K562 (cell line): ENCODE results near the gene ZNF41. TPM values are rescaled to one million over a fixed set of nuclear protein-coding genes. Genes with fewer than 3 reads are reported as not detected.
A peak's percentile ranks its signal among the peaks of the same experiment; 100 is the strongest.

Experiments used
- ATAC-seq: fragments of 200-7000 bp; cut with Tn5 transposase; 3 replicates; pipeline ENCODE4 v1.9.1; 2020; ENCODE audit warnings: moderate library complexity
- BruUV-seq: library from RNA; stranded (reverse); fragments of 400-500 nt; replicated peaks from 2 replicates; lab custom pipeline; 2021; lab: Mats Ljungman, UMichigan
- CTCF ChIA-PET: fragments of 300-600 bp; formaldehyde crosslinking; extraction: SDS; loops from one replicate; lab custom pipeline; 2021; ENCODE audit warnings: low intra/inter-chr PET ratio; lab: Yijun Ruan, JAX
- POLR2A ChIA-PET: fragments of 300-600, 350-650 bp; sonication (Branson Sonifier 250); formaldehyde crosslinking; extraction: SDS; loops from one replicate; lab custom pipeline; 2021; ENCODE audit warnings: antibody characterized with exemption, inconsistent platforms; lab: Yijun Ruan, JAX
- DNase-seq, 4 experiments: peaks; one replicate each; pipeline versions ENCODE4 v3.0.0 to v3.0.0-alpha.2; 2011 to 2018; ENCODE audit warnings: low spot score in 3 of 4, mixed read lengths in 3 of 4; ENCODE audit errors: extremely low read depth in 1 of 4
- FAIRE-seq: peaks from 2 replicates; lab custom pipeline; 2011; peaks lifted over from hg19 to GRCh38; lab: Jason Lieb, UNC
- H2AFZ ChIP-seq: 2 replicates; pipeline ENCODE4 v1.6.0; 2011; ENCODE audit warnings: low read depth, low read length, control low read depth, inconsistent platforms
- H3K27ac ChIP-seq: fragments of 200-600 bp; 3 replicates; pipeline ENCODE4 v1.8.0; 2011; ENCODE audit warnings: low read depth, mild to moderate bottlenecking, control low read depth, inconsistent platforms, low read length, moderate library complexity, mixed read lengths; ENCODE audit errors: extremely low read depth
- H3K27me3 ChIP-seq, 2 experiments: fragments of 300-600 bp in 1 of 2; 2 replicates in 1 of 2; 3 replicates in 1 of 2; pipeline versions ENCODE4 v1.6.0 to v1.8.0; 2011; ENCODE audit warnings: inconsistent platforms in 2 of 2, low read length in 2 of 2, mild to moderate bottlenecking in 1 of 2, mixed read lengths in 1 of 2, moderate library complexity in 1 of 2; ENCODE audit not compliant: control insufficient read depth in 2 of 2, insufficient read depth in 2 of 2
- H3K36me3 ChIP-seq: fragments of 300-600 bp; 3 replicates; pipeline ENCODE4 v1.8.0; 2011; ENCODE audit warnings: mild to moderate bottlenecking, low read length, inconsistent platforms; ENCODE audit not compliant: control insufficient read depth, insufficient read depth
- H3K4me1 ChIP-seq, 2 experiments: fragments of 200-600 bp in 1 of 2; replicated peaks in 1 of 2; 2 replicates in 1 of 2; 3 replicates in 1 of 2; pipeline versions ENCODE4 v1.5.1 to v1.8.0; 2011; ENCODE audit warnings: inconsistent platforms in 2 of 2, low read length in 2 of 2, mild to moderate bottlenecking in 1 of 2, mixed read lengths in 1 of 2, moderate library complexity in 1 of 2; ENCODE audit not compliant: control insufficient read depth in 2 of 2, insufficient read depth in 2 of 2
- H3K4me2 ChIP-seq: 2 replicates; pipeline ENCODE4 v1.6.1; 2011; ENCODE audit warnings: low read length, control low read depth, inconsistent platforms, mixed read lengths; ENCODE audit not compliant: insufficient read depth
- H3K4me3 ChIP-seq: fragments of 200-600 bp; sonication (generic), shearing (Covaris generic); 2 replicates; pipeline ENCODE4 v1.5.1; 2016; ENCODE audit warnings: control low read depth, inconsistent platforms
- H3K79me2 ChIP-seq: fragments of 200-600 bp; 3 replicates; pipeline ENCODE4 v1.8.0; 2011; ENCODE audit warnings: low read length, inconsistent platforms; ENCODE audit not compliant: control insufficient read depth, insufficient read depth
- H3K9ac ChIP-seq, 2 experiments: 2 replicates each; pipeline versions ENCODE4 v1.6.0 to v1.6.1; 2011; ENCODE audit warnings: low read depth in 2 of 2, low read length in 2 of 2, control low read depth in 1 of 2, inconsistent platforms in 1 of 2, mild to moderate bottlenecking in 1 of 2, mixed read lengths in 1 of 2; ENCODE audit not compliant: insufficient read depth in 1 of 2
- H3K9me1 ChIP-seq: one replicate; pipeline ENCODE4 v1.6.0; 2011; ENCODE audit warnings: inconsistent platforms, mild to moderate bottlenecking, low read length, moderate library complexity; ENCODE audit not compliant: control insufficient read depth, insufficient read depth
- H3K9me3 ChIP-seq: replicated peaks from 2 replicates; pipeline ENCODE4 v1.5.1; 2011; ENCODE audit warnings: low read depth, low read length, inconsistent platforms; ENCODE audit not compliant: control insufficient read depth, insufficient read depth
- H4K20me1 ChIP-seq: replicated peaks from 2 replicates; pipeline ENCODE4 v1.6.1; 2011; ENCODE audit warnings: low read length, inconsistent platforms, mixed read lengths; ENCODE audit not compliant: control insufficient read depth, insufficient read depth
- CEBPB ChIP-seq: fragments of 450-650 bp; IDR thresholded peaks from 2 replicates; pipeline ENCODE4 v1.6.1; 2016; ENCODE audit warnings: missing genetic modification characterization, missing compliant biosample characterization
- CEBPG ChIP-seq, 3 experiments: fragments of 200-800 bp in 1 of 3; sonication (Bioruptor generic) in 1 of 3; sonication (generic) in 1 of 3; formaldehyde crosslinking in 1 of 3; IDR thresholded peaks in 2 of 3; conservative IDR thresholded peaks in 1 of 3; 2 replicates each; pipeline versions ENCODE4 v1.6.1 to v1.8.0; 2016 to 2022; ENCODE audit warnings: missing compliant biosample characterization in 2 of 3, missing genetic modification characterization in 2 of 3, mild to moderate bottlenecking in 1 of 3, missing genetic modification reagents in 1 of 3
- EHMT2 ChIP-seq: fragments of 450-650 bp; IDR thresholded peaks from 2 replicates; pipeline ENCODE4 v1.6.1; 2018; ENCODE audit warnings: antibody characterized with exemption
- HMG20B ChIP-seq: fragments of 250-450 bp; sonication (Bioruptor Pico); IDR thresholded peaks from 2 replicates; pipeline ENCODE4 v1.5.0; 2021; ENCODE audit warnings: mild to moderate bottlenecking
- PREB ChIP-seq: sonication (generic); formaldehyde crosslinking; IDR thresholded peaks from 2 replicates; pipeline ENCODE4 v1.8.1; 2023; ENCODE audit warnings: mild to moderate bottlenecking, missing genetic modification reagents
- SREBF1 ChIP-seq: fragments of 150-350 bp; IDR thresholded peaks from 2 replicates; pipeline ENCODE4 v1.6.1; 2014; ENCODE audit warnings: antibody characterized with exemption, low read depth, low read length, borderline replicate concordance
- WGBS: fragments of 100-300 bp; shearing (Covaris generic); methylation state at CpG from one replicate; pipeline ENCODE4 v1.1.6; 2016; ENCODE audit warnings: low coverage, mixed read lengths; ENCODE audit not compliant: insufficient coverage; ENCODE audit errors: missing lambda C conversion rate; 5-methylcytosine and 5-hydroxymethylcytosine counted together
- in situ Hi-C: fragments of 300-500 bp; cut with MboI; formaldehyde crosslinking; loops from 4 replicates; pipeline ENCODE4 v1.15.0; 2018; ENCODE audit warnings: inconsistent platforms, mixed read lengths
- intact Hi-C: fragments of 100-400 bp; cut with micrococcal nuclease; formaldehyde crosslinking; loops from 2 replicates; pipeline ENCODE4 v1.14.2; 2022
- polyA plus RNA-seq, 8 experiments: library from polyadenylated mRNA; depleted of rRNA in 4 of 8; stranded (reverse) in 5 of 8; unstranded in 3 of 8; fragments of >200 nt; fragmentation: Nextera tagmentation in 2 of 8; fragmentation: Illumina TruSeq in 1 of 8; extraction: Ambion mirVana in 2 of 8; extraction: Trizol in 1 of 8; gene quantifications; 2 replicates each; pipeline versions ENCODE4 v1.2.1 to v1.2.3, GENCODE V29; 2011 to 2014; ENCODE audit warnings: inconsistent platforms in 1 of 8, missing spikeins in 1 of 8
- total RNA-seq, 7 experiments: library from RNA; depleted of rRNA in 6 of 7; stranded (reverse); fragments of >200 nt in 6 of 7; fragmentation: Illumina TruSeq in 2 of 7; extraction: Trizol in 2 of 7; gene quantifications; 2 replicates each; pipeline versions ENCODE4 v1.2.1 to v1.2.3, GENCODE V29; 2011 to 2021; ENCODE audit warnings: low replicate concordance in 1 of 7

ZNF41 gene
- total and polyA plus RNA-seq, 9 of the 15 experiments (the other 6 are each of a cell fraction or from before 2014, with no cell fraction given): 0.53 to 8.6 (median 6.6) TPM

GRCh38 chrX:47430925-47431324 lies 52.1 kb downstream of the ZNF41 start:
- no TSS peak for BruUV-seq
- TF ChIP-seq SREBF1: no peak
- peak; percentile 30; the same call in 1 of the 2 replicates for TF ChIP-seq CEBPB (tag)
- TF ChIP-seq PREB: no peak
- no peak for TF ChIP-seq CEBPG (CRISPR knock-in tag; IDR thresholded peaks at IDR 0.05)
- 0 out of 4 replicates have a peak, but pooled peaks of 1 of the 2 experiments have one; percentile 19 for TF ChIP-seq CEBPG (tag; conservative IDR thresholded peaks at IDR 0.05 in 1 of 2, IDR thresholded peaks at IDR 0.05 in 1 of 2)
- TF ChIP-seq EHMT2: no peak
- TF ChIP-seq HMG20B (CRISPR knock-in tag): no peak
- ATAC-seq: no peak

More at GRCh38 chrX:47430925-47431324, 52.1 kb downstream of the ZNF41 start:
- no peak for DNase-seq
- POLR2A ChIA-PET: no interaction called here
- FAIRE-seq: no peak
- Histone ChIP-seq H3K27ac (no peak overlapping the region), H3K9me3 (no peaks in the 10 kb centered on the region; the same call in 1 of the 2 replicates), H2AFZ (no peak overlapping the region), H3K4me1 (no peaks in the 10 kb centered on the region), H3K9me1 (no peaks in the 10 kb centered on the region), H3K9ac (no peak overlapping the region), H4K20me1 (no peaks in the 10 kb centered on the region), H3K27me3 (no peaks in the 10 kb centered on the region; a peak in 1 of 5 replicates), H3K4me3 (no peak overlapping the region), H3K79me2 (no peaks in the 10 kb centered on the region), H3K36me3 (no peaks in the 10 kb centered on the region), H3K4me2 (no peak overlapping the region)
- CTCF ChIA-PET: no interaction called here
- in situ Hi-C loops (no loop called here), intact Hi-C loops (no loop called here)
- 6% methylated on average over 5 of the region's 5 CpGs for WGBS
